Limb (tissue), 2 donors: ENCODE data around the gene MTOR.
"Not testable (repeated sequence)": the region's sequence is repeated elsewhere in the genome, so short reads cannot be mapped to it uniquely, and the experiment has no call there.

Experiments
- DNase-seq, 2 donors: peaks; one replicate each; pipeline ENCODE4 v3.0.0-alpha.2; 2016; ENCODE audit errors: extremely low spot score in 2 of 2

MTOR gene

GRCh38 chr1:11116318-11116717, 146.0 kb downstream of the MTOR start:
- no peak for DNase-seq

GRCh38 chr1:11114966-11115365, 147.4 kb downstream of the MTOR start:
- DNase-seq: no peak

GRCh38 chr1:11109047-11109760, 153.1 kb downstream of the MTOR start:
- no peak for DNase-seq

- no peak for DNase-seq
Measured at GRCh38 chr1:11107599-11107998, 154.8 kb downstream of the MTOR start.

GRCh38 chr1:11105586-11105985, 156.8 kb downstream of the MTOR start:
- DNase-seq: no peak

DNA sequence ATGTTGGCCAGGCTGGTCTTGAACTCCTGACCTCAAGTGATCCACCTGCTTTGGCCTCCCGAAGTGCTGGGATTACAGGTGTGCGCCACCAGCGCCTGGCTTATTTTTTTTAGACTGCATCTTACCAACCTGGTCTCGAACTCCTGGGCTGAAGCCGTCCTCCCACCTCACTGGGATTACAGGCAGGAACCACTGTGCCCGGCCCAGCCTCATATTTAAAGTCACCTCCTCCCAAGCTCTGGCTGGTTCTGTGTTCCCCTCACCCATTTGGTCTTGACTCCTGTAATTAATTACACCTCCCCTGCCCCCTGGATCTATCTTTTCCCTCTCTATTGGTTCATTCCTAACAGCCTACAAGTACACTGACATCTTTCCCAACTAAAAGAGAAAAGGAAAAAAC, 161.0 kb downstream of the MTOR start:
- no peak for DNase-seq

DNA sequence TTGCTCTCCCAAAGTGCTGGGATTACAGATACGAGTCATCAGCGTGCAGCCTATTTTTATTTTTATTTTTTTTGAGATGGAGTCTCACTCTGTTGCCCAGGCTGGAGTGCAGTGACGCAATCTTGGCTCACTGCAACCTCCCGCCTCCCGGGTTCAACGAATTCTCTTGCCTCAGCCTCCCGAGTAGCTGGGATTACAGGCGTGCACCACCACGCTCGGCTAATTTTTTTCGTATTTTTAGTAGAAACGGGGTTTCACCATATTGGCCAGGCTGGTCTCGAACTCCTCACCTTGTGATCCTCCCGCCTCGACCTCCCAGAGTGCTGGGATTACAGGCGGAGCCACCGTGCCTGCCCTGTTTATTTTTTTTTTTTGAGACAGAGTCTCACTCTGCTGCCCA, 161.5 kb downstream of the MTOR start:
- DNase-seq: not testable (repeated sequence)

- DNase-seq: no peak
Measured at GRCh38 chr1:11100149-11100493, 162.2 kb downstream of the MTOR start.

GRCh38 chr1:11099310-11100148, 162.8 kb downstream of the MTOR start, which contains the start of gene EXOSC10:
Gene EXOSC10 (minus strand): TSS chr1:11099869. CDS start chr1:11099831, 38 bp downstream.
- DNase-seq: peak; percentile 96 to 99

DNA sequence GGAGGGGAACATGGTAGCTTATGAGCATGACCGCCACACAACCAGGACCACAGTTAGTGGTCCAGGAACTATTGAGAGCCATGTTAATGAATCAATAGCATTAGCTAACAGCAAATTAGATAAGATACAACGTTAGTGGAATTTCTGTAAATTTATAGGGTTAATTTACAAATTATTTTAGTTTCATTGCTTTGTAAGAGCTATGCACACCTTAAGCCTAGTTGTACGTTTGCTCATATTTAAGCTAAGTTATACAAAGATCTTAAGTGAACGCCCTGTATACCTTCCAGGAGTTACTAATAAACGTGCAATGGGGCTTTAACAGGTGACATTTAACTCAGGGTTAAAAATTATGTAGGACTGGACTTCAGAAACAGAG, 163.4 kb downstream of the MTOR start:
- DNase-seq: no peak

GRCh38 chr1:11083784-11084183, 178.6 kb downstream of the MTOR start:
- not testable (repeated sequence) for DNase-seq

DNA sequence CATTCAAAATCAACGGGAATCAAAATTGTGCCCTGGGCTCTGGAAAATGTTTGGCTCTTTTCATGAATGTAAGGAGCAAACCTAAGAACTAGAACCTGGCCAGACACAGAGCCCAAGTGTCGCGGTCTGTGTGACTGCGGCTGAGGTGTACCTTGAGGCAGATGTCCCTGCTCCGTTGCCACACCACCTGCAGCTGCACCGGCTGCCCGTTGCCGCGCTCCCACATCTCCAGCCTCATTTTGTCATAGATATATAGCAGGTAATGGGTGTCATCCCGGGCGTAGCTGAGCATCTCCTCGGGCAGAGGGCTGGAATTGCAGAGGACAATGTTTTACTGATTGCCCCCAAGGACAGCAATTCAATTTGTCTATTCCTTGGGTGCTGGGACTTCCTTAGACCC, 181.4 kb downstream of the MTOR start:
- DNase-seq: no peak

GRCh38 chr1:11078631-11079030, 183.7 kb downstream of the MTOR start:
- no peak for DNase-seq

DNA sequence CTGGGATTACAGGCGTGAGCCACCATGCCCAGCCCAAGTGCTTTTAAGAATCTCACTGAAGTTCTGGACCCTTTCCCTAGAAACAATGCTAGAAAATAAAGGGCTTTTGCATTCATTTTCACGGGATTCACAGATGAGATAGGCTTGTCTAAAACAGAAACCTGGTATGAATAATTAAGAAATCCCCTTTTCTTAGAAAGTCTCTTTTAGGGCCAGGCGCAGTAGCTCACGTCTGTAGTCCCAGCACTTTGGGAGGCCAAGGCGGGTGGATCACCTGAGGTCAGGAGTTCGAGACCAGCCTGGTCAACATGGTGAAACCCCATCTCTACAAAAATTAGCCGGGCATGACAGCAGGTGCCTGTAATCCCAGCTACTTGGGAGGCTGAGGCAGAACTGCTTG, 189.0 kb downstream of the MTOR start:
- DNase-seq: not testable (repeated sequence)

DNA sequence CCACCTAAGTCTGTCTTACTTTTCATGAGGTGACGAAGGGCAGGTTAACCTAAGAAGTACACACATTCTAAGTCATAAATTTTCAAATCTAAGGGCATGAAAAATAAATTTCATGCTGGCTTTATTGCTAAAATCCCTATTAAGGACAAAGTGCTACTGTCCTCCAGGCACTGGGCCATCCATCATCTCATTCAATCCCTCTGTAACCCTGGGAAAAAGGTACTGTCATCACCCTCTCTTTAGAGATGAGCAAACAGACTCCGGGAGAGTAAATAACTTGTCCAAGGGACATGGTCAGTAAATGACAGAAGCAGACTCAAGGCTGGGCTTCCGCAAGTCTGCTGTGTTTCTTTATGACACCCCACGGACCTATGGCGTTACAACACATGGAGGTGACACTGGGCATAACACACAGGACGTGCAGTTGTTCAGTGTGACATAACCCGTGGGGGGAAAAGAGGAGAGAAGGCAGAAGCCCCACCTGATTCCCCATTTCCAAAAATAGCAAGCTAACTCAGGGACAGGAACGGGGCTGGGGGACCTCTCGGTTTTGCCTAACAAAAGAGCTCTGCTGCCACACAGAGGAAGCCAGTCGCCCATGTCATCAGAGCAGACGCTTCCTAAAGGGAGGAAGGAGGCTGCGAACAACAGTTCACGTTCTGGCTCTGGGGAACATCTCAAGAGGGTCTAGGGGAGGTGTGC, 190.0 kb downstream of the MTOR start:
- no peak for DNase-seq

- no peak for DNase-seq
Measured at GRCh38 chr1:11071463-11072215, 190.7 kb downstream of the MTOR start.

- DNase-seq: no peak
Measured at GRCh38 chr1:11070876-11071275, 191.5 kb downstream of the MTOR start.

GRCh38 chr1:11068600-11069473, 193.5 kb downstream of the MTOR start:
- no peak for DNase-seq

- no peak for DNase-seq
Measured at GRCh38 chr1:11067716-11068599, 194.4 kb downstream of the MTOR start.

- DNase-seq: no peak
Measured at GRCh38 chr1:11065796-11066195, 196.6 kb downstream of the MTOR start.
